RWPE2 (cell line): Measurements from ENCODE around the gene RNF123.

Experiments used
- ATAC-seq: fragments of 200-7000 bp; cut with Tn5 transposase; 3 replicates; pipeline ENCODE4 v1.9.1; 2021; ENCODE audit warnings: low read depth
- DNase-seq: peaks from one replicate; pipeline ENCODE4 v3.0.0-alpha.2; 2020; ENCODE audit warnings: low spot score
- H3K27ac ChIP-seq: fragments of 450-650 bp; 2 replicates; pipeline ENCODE4 v1.5.1; 2017; ENCODE audit warnings: mild to moderate bottlenecking; ENCODE audit not compliant: poor library complexity, severe bottlenecking
- H3K27me3 ChIP-seq: fragments of 250-450 bp; sonication (Bioruptor Pico); 2 replicates; pipeline ENCODE4 v1.5.1; 2021; ENCODE audit warnings: mild to moderate bottlenecking, moderate library complexity; ENCODE audit not compliant: insufficient read depth, poor library complexity, severe bottlenecking
- H3K36me3 ChIP-seq: fragments of 250-450 bp; sonication (Bioruptor Pico); 2 replicates; pipeline ENCODE4 v1.5.1; 2020; ENCODE audit warnings: low read depth, mild to moderate bottlenecking, moderate library complexity
- H3K4me1 ChIP-seq: fragments of 250-450 bp; sonication (Bioruptor Pico); 2 replicates; pipeline ENCODE4 v1.5.1; 2021; ENCODE audit warnings: mild to moderate bottlenecking, moderate library complexity; ENCODE audit not compliant: insufficient read depth, poor library complexity, severe bottlenecking
- H3K4me3 ChIP-seq: fragments of 250-450 bp; sonication (Bioruptor Pico); 2 replicates; pipeline ENCODE4 v1.5.1; 2021; ENCODE audit warnings: mild to moderate bottlenecking, moderate library complexity; ENCODE audit not compliant: severe bottlenecking
- H3K9me3 ChIP-seq: fragments of 250-450 bp; sonication (Bioruptor Pico); 2 replicates; pipeline ENCODE4 v1.5.1; 2021; ENCODE audit warnings: mild to moderate bottlenecking, moderate library complexity; ENCODE audit not compliant: severe bottlenecking
- CTCF ChIP-seq: fragments of 450-650 bp; IDR thresholded peaks from one replicate; pipeline ENCODE4 v1.5.1; 2017; ENCODE audit warnings: mild to moderate bottlenecking, moderate library complexity; ENCODE audit not compliant: poor library complexity, severe bottlenecking

The RNF123 gene

GRCh38 chr3:49721896-49722781 is 32.8 kb downstream of the RNF123 start:
- no peak for ATAC-seq

GRCh38 chr3:49722896-49723295 is 33.5 kb downstream of the RNF123 start:
- H3K27me3 ChIP-seq = no peaks in the 10 kb centered on the region
- peak overlapping the region; percentile 96 for H3K4me3 ChIP-seq
- peak overlapping the region; percentile 64 for H3K27ac ChIP-seq
- DNase-seq = peak; percentile 48
- H3K9me3 ChIP-seq = no peaks in the 10 kb centered on the region
- peaks cover 24% of the 10 kb centered on the region for H3K36me3 ChIP-seq
- TF ChIP-seq CTCF = no peak
- H3K4me1 ChIP-seq = no peaks in the 10 kb centered on the region
- no peak for ATAC-seq

More at GRCh38 chr3:49721896-49722781, 32.8 kb downstream of the RNF123 start:
- DNase-seq = peak; percentile 64
- Histone ChIP-seq H3K4me3 (no peak overlapping the region), H3K27ac (no peak overlapping the region), H3K4me1 (no peaks in the 10 kb centered on the region), H3K9me3 (no peaks in the 10 kb centered on the region), H3K27me3 (no peaks in the 10 kb centered on the region), H3K36me3 (peaks cover 24% of the 10 kb centered on the region)
- no peak for TF ChIP-seq CTCF

GRCh38 chr3:49723296-49723627 is 33.9 kb downstream of the RNF123 start:
- peak; percentile 68 for DNase-seq
- Histone ChIP-seq H3K36me3 (peaks cover 24% of the 10 kb centered on the region), H3K27me3 (no peaks in the 10 kb centered on the region), H3K4me1 (no peaks in the 10 kb centered on the region), H3K4me3 (peak overlapping the region; percentile 96), H3K9me3 (no peaks in the 10 kb centered on the region), H3K27ac (peak overlapping the region; percentile 64)
- ATAC-seq = no peak
- no peak for TF ChIP-seq CTCF

- peak; percentile 98 for DNase-seq
- no peaks in the 10 kb centered on the region for H3K9me3 ChIP-seq
- peak; percentile 77 for ATAC-seq
- H3K36me3 ChIP-seq = peaks cover 29% of the 10 kb centered on the region
- H3K4me1 ChIP-seq = no peaks in the 10 kb centered on the region
- H3K27ac ChIP-seq = peak within 1 kb of the TSS; percentile 64
- no peak for TF ChIP-seq CTCF
- H3K4me3 ChIP-seq = peak within 1 kb of the TSS; percentile 96
- no peaks in the 10 kb centered on the region for H3K27me3 ChIP-seq
Observed at GRCh38 chr3:49723628-49724551, 34.5 kb downstream of the RNF123 start, which contains the start of gene GMPPB. TSS of gene GMPPB (minus strand) at chr3:49723951. CDS start at chr3:49723726, 225 bp downstream.
